ENCODE measurements around the gene CNNM2. TPM values are rescaled to one million over a fixed set of nuclear protein-coding genes. Genes with fewer than 3 reads are reported as not detected.

The CNNM2 gene
- total and polyA plus RNA-seq, 7 donors: 0.49 to 2.6 (median 1.3) TPM

GRCh38 chr10:103083977-103084320, 165.9 kb downstream of the CNNM2 start:
- H3K36me3 ChIP-seq (ENCODE audit: insufficient read depth in 1 of 2, low read depth in 1 of 2): peaks cover 13 to 60% of the 10 kb centered on the region in 2 donors
- intact Hi-C loops (cut with DNase I): no loop called here
- H3K27ac ChIP-seq: no peak overlapping the region
- no peaks in the 10 kb centered on the region for H3K27me3 ChIP-seq (ENCODE audit: insufficient read depth in 3 of 3, low read length in 2 of 3)
- H3K9me3 ChIP-seq: no peaks in the 10 kb centered on the region
- no peak overlapping the region for H3K4me3 ChIP-seq
- DNase-seq (no peak), ATAC-seq (no peak)
- H3K4me1 ChIP-seq: no peaks in the 10 kb centered on the region
- no peak for TF ChIP-seq CTCF (IDR thresholded peaks at IDR 0.05)
- 74 to 82% (median 76%) methylated on average over 5 of the region's 5 CpGs for WGBS, 3 donors

- no peak overlapping the region for H3K4me3 ChIP-seq
- no peaks in the 10 kb centered on the region for H3K27me3 ChIP-seq (ENCODE audit: insufficient read depth in 3 of 3, low read length in 2 of 3)
- H3K27ac ChIP-seq: no peak overlapping the region
- DNase-seq: no peak
- H3K4me1 ChIP-seq: no peaks in the 10 kb centered on the region
- no peak for TF ChIP-seq CTCF (IDR thresholded peaks at IDR 0.05)
- H3K9me3 ChIP-seq: no peaks in the 10 kb centered on the region
- intact Hi-C loops (cut with DNase I): no loop called here
- H3K36me3 ChIP-seq (ENCODE audit: insufficient read depth in 1 of 2, low read depth in 1 of 2): peaks cover 20 to 83% of the 10 kb centered on the region in 2 donors
- no peak for ATAC-seq
- 69 to 76% (median 76%) methylated on average over 2 of the region's 2 CpGs for WGBS, 3 donors
Measured at GRCh38 chr10:103086261-103086660, 168.2 kb downstream of the CNNM2 start.

GRCh38 chr10:103086799-103087198, 168.7 kb downstream of the CNNM2 start:
- ATAC-seq: no peak
- Histone ChIP-seq H3K27me3 (ENCODE audit: insufficient read depth in 3 of 3, low read length in 2 of 3) (no peaks in the 10 kb centered on the region), H3K36me3 (ENCODE audit: insufficient read depth in 1 of 2, low read depth in 1 of 2) (peaks cover 24 to 88% of the 10 kb centered on the region in 2 donors), H3K9me3 (no peaks in the 10 kb centered on the region), H3K4me1 (no peaks in the 10 kb centered on the region), H3K27ac (no peak overlapping the region), H3K4me3 (no peak overlapping the region)
- no peak for DNase-seq
- 78 to 95% (median 91%) methylated on average over 2 of the region's 2 CpGs for WGBS, 3 donors
- intact Hi-C loops (cut with DNase I): no loop called here
- no peak for TF ChIP-seq CTCF (IDR thresholded peaks at IDR 0.05)

- Histone ChIP-seq H3K9me3 (no peaks in the 10 kb centered on the region), H3K4me3 (no peak overlapping the region), H3K36me3 (ENCODE audit: insufficient read depth in 1 of 2, low read depth in 1 of 2) (peaks cover 30 to 100% of the 10 kb centered on the region in 2 donors), H3K4me1 (no peaks in the 10 kb centered on the region), H3K27ac (no peak overlapping the region), H3K27me3 (ENCODE audit: insufficient read depth in 3 of 3, low read length in 2 of 3) (no peaks in the 10 kb centered on the region)
- DNase-seq (no peak), ATAC-seq (no peak)
- 75 to 86% (median 82%) methylated on average over 10 of the region's 10 CpGs for WGBS, 3 donors
- no peak for TF ChIP-seq CTCF (IDR thresholded peaks at IDR 0.05)
- intact Hi-C loops (cut with DNase I): no loop called here
Measured at GRCh38 chr10:103089493-103089892, 171.4 kb downstream of the CNNM2 start.

- no peaks in the 10 kb centered on the region for H3K9me3 ChIP-seq
- TF ChIP-seq CTCF (IDR thresholded peaks at IDR 0.05): no peak
- WGBS, 3 donors: 97 to 98% (median 98%) methylated on average over 7 of the region's 7 CpGs
- DNase-seq: no peak
- no peak overlapping the region for H3K4me3 ChIP-seq
- no peaks in the 10 kb centered on the region for H3K4me1 ChIP-seq
- no peak for ATAC-seq
- intact Hi-C loops (cut with DNase I): loop anchor here in 1 of 2 donors (10.0 kb wide), 1 partner anchor 234 kb away; no protein-coding TSS in a partner anchor
- peaks cover 30 to 100% of the 10 kb centered on the region in 2 donors for H3K36me3 ChIP-seq (ENCODE audit: insufficient read depth in 1 of 2, low read depth in 1 of 2)
- H3K27ac ChIP-seq: no peak overlapping the region
- H3K27me3 ChIP-seq (ENCODE audit: insufficient read depth in 3 of 3, low read length in 2 of 3): no peaks in the 10 kb centered on the region
Measured at GRCh38 chr10:103090911-103091310, 172.8 kb downstream of the CNNM2 start.
